Measurements from ENCODE around the gene ZSWIM4. TPM values are rescaled to one million over a fixed set of nuclear protein-coding genes. Genes with fewer than 3 reads are reported as not detected.

The ZSWIM4 gene
- polyA plus RNA-seq, 1 donor from 2014 or later: 4.7 TPM

- Histone ChIP-seq H3K9me2 (ENCODE audit: insufficient read depth, low read length) (no peaks in the 10 kb centered on the region), H3K4me3 (ENCODE audit: low read length) (no peak overlapping the region), H4K20me1 (ENCODE audit: insufficient read depth) (no peaks in the 10 kb centered on the region), H3K9me3 (ENCODE audit: low read length) (no peaks in the 10 kb centered on the region), H3K27ac (ENCODE audit: low read length) (no peak overlapping the region), H3K27me3 (ENCODE audit: insufficient read depth, low read depth, low read length) (peaks cover 11% of the 10 kb centered on the region), H3F3A (ENCODE audit: insufficient read depth, low read length, poor library complexity, severe bottlenecking) (no peaks in the 10 kb centered on the region), H3K79me2 (replicated peaks; ENCODE audit: insufficient read depth, low read length) (no peaks in the 10 kb centered on the region), H3K9ac (ENCODE audit: low read length) (no peak overlapping the region), H2AFZ (ENCODE audit: low read depth, low read length) (no peak overlapping the region), H3K36me3 (ENCODE audit: insufficient read depth, low read length) (no peaks in the 10 kb centered on the region), H3K4me2 (ENCODE audit: low read length) (no peak overlapping the region)
- no peak for TF ChIP-seq REST (IDR thresholded peaks at IDR 0.05; ENCODE audit: borderline replicate concordance)
- TF ChIP-seq POLR2AphosphoS5 (IDR thresholded peaks at IDR 0.05): no peak
- no peak for TF ChIP-seq CTCF (IDR thresholded peaks at IDR 0.05; ENCODE audit: poor library complexity, severe bottlenecking)
- TF ChIP-seq TAF1 (IDR thresholded peaks at IDR 0.05; ENCODE audit: low read depth): no peak
- TF ChIP-seq RAD21 (conservative IDR thresholded peaks at IDR 0.05): no peak
- no peak for TF ChIP-seq MXI1 (conservative IDR thresholded peaks at IDR 0.05; ENCODE audit: poor library complexity, severe bottlenecking)
- TF ChIP-seq EP300 (conservative IDR thresholded peaks at IDR 0.05; ENCODE audit: poor library complexity, severe bottlenecking): no peak
These were observed 44.7 kb downstream of the ZSWIM4 start for GRCh38 chr19:13839938-13840304.

- no peak overlapping the region for H3K4me3 ChIP-seq (ENCODE audit: low read length)
These were observed 45.3 kb downstream of the ZSWIM4 start for GRCh38 chr19:13840305-13841085.

More at GRCh38 chr19:13840305-13841085, 45.3 kb downstream of the ZSWIM4 start:
- TF ChIP-seq POLR2AphosphoS5 (IDR thresholded peaks at IDR 0.05): no peak
- TF ChIP-seq MXI1 (conservative IDR thresholded peaks at IDR 0.05; ENCODE audit: poor library complexity, severe bottlenecking): no peak
- TF ChIP-seq TAF1 (IDR thresholded peaks at IDR 0.05; ENCODE audit: low read depth): no peak
- TF ChIP-seq SMC3 (conservative IDR thresholded peaks at IDR 0.05; ENCODE audit: poor library complexity): no peak
- TF ChIP-seq EP300 (conservative IDR thresholded peaks at IDR 0.05; ENCODE audit: poor library complexity, severe bottlenecking): no peak
- TF ChIP-seq EZH2 (IDR thresholded peaks at IDR 0.05; ENCODE audit: borderline replicate concordance, insufficient read depth, low read length, poor library complexity, severe bottlenecking): no peak
- no peak for TF ChIP-seq RAD21 (conservative IDR thresholded peaks at IDR 0.05)
- no peak for TF ChIP-seq REST (IDR thresholded peaks at IDR 0.05; ENCODE audit: borderline replicate concordance)
- no peak for TF ChIP-seq CTCF (IDR thresholded peaks at IDR 0.05; ENCODE audit: poor library complexity, severe bottlenecking)
- Histone ChIP-seq H2AFZ (ENCODE audit: low read depth, low read length) (no peak overlapping the region), H3K9ac (ENCODE audit: low read length) (no peak overlapping the region), H3K36me3 (ENCODE audit: insufficient read depth, low read length) (no peaks in the 10 kb centered on the region), H3K27ac (ENCODE audit: low read length) (no peak overlapping the region), H3K9me3 (ENCODE audit: low read length) (no peaks in the 10 kb centered on the region), H3K4me2 (ENCODE audit: low read length) (no peak overlapping the region), H3K79me2 (replicated peaks; ENCODE audit: insufficient read depth, low read length) (no peaks in the 10 kb centered on the region), H3F3A (ENCODE audit: insufficient read depth, low read length, poor library complexity, severe bottlenecking) (no peaks in the 10 kb centered on the region), H4K20me1 (ENCODE audit: insufficient read depth) (no peaks in the 10 kb centered on the region), H3K9me2 (ENCODE audit: insufficient read depth, low read length) (no peaks in the 10 kb centered on the region), H3K27me3 (ENCODE audit: insufficient read depth, low read depth, low read length) (peaks cover 11% of the 10 kb centered on the region)

Measured in neural cell (in vitro differentiated cells).